Suppressor macrophage (primary cell): Measurements from ENCODE around the gene DIAPH3.

Experiments used
- DNase-seq, 4 experiments: peaks; one replicate each; pipeline ENCODE4 v3.0.0-alpha.2; 2020 to 2022

DIAPH3 gene

GRCh38 chr13:59776924-59777690 is 386.6 kb downstream of the DIAPH3 start:
- DNase-seq, result peak in 1 of 4 experiments; percentile 4

DNA sequence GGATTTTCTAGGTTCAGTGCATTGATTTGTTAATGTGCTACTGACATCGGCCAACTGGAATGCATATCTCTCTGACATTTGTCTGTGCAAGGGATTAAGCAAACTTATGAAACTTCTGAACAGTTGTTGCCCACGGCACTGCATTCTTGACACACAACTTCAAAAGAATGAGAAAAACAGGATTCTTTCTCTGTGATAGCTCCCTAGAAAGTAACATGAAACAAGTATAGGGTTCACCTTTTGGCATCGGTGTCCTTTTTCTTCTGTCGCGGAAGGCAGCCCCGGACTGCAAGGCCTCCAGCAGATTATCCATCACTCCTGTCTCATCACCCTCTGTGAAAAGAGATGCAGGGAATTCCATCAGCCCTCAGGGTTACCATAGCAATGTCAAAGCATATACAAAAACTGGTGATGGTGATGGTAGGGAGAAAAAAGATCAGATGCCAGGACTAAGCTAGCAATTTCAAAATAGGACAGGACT is 389.2 kb downstream of the DIAPH3 start:
- no peak for DNase-seq

DNA sequence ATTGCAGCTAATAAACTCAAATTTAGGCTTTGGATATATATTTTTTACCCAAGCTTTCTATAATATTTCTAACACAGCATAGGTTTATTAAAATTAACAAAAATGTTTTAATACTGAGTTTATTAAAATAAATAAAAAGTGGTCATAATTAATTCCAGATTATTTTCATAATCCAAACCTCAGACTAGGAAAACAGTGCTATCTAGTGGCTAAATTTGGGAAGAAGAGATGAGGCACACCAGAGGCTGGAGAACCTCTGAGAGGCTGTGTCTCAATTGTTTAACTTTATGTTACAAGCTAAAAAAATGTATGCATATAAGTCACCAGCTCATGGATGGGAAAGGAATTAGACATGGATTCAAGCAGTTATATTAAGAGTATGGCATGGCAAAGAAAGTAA is 392.5 kb downstream of the DIAPH3 start:
- peak in 2 of 4 experiments; percentile 3 to 28 for DNase-seq

DNA sequence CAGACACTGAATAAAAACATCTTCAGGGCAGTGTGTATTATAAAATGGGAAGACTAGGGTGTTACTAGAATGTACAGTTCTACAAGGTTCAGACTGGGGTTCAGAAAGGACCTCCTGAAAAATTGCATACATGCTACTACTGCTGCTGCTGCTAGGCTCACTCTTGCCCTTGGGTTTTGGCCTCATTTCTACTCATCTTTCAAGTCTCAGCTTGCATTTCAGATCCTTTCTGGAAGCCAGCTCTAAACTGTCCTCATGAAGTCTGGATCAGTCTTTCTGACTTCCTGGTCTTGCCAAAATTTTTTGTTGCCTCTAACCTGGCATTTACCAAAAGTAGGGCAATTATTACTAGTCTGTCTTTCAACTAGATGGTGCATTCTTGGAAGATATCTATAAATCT is 393.3 kb downstream of the DIAPH3 start:
- no peak for DNase-seq

DNA sequence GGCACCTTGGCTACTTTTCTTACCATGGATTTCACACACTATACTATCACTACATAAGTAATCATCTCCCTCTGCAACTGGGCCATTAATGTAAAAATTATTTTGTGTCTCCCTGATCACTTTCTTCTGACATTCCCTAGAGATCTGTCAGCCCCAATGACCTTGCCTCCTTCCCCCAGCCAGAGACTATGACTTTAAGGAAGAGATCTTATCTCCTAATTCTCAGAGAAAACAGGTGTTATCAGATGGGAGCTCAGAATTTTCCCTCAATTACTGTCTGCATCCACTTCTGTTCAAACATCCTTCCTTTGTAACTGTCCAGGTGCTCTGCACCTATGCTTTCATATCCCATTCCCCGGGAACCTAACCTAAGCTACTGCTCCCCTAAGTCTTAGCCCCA is 397.5 kb downstream of the DIAPH3 start:
- DNase-seq, result no peak

DNA sequence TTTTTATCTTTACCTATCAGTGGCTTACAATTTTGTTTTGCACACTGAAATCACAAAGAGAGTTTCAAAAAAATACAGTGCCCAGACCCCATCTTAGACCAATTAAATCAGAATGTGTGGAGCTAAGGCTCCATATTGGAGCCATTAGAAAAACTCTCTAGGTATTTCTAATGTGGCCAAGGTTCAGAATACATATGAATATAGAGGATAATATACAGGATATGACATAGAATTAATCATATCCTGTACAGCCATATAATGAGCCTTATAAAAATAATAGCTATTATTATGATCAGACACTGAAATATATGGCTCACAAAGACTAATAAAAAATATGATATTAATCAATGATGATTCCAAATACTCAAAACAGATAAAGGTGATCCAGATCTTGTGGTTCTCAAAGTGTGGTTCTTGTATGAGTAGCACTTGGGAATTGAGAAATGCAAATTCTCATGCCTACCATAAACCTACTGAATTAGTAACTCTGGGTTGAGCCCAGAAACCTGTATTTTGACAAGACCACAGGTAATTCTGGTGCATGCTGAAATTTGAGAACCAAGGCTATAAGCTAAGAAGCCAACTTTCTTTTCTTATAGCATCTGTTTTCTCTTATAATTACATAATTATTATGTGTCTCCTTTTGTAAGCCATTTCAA is 408.0 kb downstream of the DIAPH3 start:
- no peak for DNase-seq

GRCh38 chr13:59754411-59754810 is 409.3 kb downstream of the DIAPH3 start:
- DNase-seq, result no peak

- no peak for DNase-seq
Observed at GRCh38 chr13:59750860-59751259, 412.9 kb downstream of the DIAPH3 start.

DNA sequence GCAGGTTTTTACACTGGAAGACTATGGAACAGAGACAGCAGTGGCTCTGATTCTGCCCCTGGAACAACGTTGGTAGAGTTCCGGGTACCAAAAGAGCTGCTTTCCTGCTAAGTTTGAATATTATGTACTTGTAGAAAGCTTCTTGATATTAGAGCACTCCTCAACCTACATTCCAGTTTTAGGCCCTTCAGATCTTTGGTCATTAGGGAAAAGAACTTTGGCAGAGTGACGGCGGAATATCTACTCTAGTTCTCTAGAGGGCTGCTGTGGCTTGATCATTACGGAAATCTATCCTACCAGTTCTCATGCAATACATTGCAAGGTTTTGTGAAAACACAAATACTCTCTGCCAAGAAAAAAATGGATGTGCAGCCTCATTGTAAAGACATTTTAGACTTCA is 415.7 kb downstream of the DIAPH3 start:
- DNase-seq, result no peak

GRCh38 chr13:59747529-59747928 is 416.2 kb downstream of the DIAPH3 start:
- DNase-seq, result peak in 2 of 4 experiments; percentile 3 to 12

GRCh38 chr13:59746291-59746962 is 417.3 kb downstream of the DIAPH3 start:
- no peak for DNase-seq

- DNase-seq, result no peak
Observed at GRCh38 chr13:59745392-59745788, 418.3 kb downstream of the DIAPH3 start.

GRCh38 chr13:59744747-59745391 is 418.9 kb downstream of the DIAPH3 start:
- no peak for DNase-seq

DNA sequence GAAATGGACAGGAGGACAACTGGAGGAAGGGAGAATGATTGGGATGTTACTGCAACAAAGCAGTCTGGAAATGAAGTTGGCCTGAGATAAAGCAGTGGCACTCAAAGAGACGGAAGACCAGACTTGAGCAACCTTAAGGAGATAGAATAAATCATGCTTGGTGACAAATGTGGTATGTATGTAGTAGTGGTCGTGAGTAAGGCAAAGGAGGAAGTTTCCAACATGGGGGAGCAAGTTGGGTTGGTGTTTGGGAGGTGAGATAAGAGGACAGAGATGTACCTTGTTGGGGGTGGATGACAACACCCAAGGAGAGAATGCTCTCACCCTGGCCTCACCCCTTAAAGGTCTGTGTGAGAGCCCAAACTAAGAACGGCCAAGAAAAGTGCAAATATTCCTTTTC is 420.5 kb downstream of the DIAPH3 start:
- no peak for DNase-seq

- DNase-seq, result no peak
Observed at GRCh38 chr13:59742467-59742866, 421.3 kb downstream of the DIAPH3 start.

DNA sequence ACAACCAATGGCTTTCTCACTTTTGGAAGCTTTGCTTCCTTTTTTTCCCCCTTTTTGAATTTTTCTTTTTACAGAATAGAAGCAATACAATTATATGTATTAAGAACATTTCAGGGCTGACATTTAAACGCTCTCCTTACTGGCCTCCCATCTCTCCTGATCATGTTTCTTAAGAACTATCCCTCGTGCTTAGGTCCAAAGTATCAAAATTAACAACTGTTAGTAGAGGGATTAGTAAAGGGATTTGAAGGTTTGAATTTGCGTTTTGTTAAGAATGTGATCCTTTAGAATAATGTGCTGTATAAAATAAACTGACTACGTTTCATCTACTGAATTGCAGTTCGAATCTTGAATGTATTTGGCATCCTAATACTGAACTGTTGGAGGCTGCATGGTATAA is 424.8 kb downstream of the DIAPH3 start:
- no peak for DNase-seq

DNA sequence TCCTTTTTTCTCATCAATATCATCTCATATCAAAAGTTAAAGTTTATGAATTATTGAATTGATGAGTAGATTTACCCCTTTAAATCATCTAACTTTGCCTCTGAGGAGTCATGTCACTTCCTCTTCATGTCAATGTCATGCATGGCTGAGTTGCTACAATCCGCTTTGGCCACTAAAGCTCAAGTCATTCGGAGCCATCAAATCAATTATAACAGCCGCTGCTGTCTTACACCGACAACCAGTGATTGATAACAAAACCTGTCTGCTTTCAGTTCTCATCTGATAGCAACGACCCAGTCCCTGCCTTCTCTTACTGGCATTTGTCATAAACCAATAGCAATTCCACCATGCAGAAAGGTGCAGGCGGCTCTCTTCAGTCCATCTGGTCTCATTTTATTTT is 429.3 kb downstream of the DIAPH3 start:
- no peak for DNase-seq

- no peak for DNase-seq
Observed at GRCh38 chr13:59733744-59734143, 430.0 kb downstream of the DIAPH3 start.

DNA sequence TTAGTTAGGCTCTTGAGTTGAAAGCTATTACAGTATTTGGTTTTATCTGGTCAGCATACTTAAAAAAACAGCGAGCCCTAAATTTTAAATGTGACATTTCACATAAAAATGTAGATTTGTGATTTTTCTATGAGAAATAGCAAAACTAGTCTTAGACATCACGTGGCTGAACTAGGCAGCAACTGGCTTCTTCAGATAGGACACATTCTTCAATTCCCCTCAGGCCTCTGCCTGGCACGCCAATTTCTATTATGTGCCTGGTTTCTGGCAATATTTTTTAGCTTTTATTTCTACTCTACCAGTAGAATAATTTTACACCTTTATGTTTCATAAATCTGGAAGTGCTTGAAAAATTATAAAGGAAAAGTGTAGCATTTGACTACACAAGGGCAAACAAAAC is 433.7 kb downstream of the DIAPH3 start:
- no peak for DNase-seq

DNA sequence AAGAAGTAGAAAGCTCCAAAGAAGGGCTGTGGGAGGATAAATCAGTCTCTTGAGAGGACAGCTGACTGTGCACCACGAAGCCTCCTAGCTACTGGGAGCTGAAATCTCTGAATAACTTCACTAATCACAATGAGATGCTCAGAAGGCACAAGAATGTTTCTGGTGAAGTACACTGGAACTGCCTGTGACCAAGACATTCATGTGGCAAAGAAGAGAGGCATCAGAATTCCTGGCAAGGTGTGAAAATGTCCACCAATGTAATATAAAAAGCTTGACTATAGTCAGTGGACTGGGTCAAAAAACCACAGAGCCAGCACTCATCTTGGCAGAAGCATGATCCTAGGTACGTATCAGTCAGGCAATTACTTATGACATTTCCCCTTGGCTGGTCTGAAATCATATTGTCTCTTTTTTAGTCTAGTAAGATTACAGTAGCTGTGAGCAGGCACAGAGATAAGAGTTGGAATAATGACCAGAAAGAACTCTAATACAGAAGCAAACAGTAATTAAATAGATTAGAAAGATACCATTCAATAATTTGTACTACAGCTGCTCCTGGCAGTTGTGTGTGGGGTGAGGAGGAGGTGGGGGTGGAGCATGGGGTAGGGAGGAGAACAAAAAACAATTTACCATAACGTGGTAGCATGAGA is 434.7 kb downstream of the DIAPH3 start:
- DNase-seq, result no peak

GRCh38 chr13:59721926-59722910 is 441.5 kb downstream of the DIAPH3 start:
- peak; percentile 19 to 59 (median 43) for DNase-seq
